Astrocyte of the cerebellum (primary cell): ENCODE measurements around the gene HOXB5.
A peak's percentile ranks its signal among the peaks of the same experiment; 100 is the strongest.

ENCODE experiments used
- DNase-seq: peaks from one replicate; pipeline ENCODE4 v3.0.0-alpha.2; 2011; ENCODE audit warnings: low read depth
- H3K4me3 ChIP-seq: 2 replicates; pipeline ENCODE4 v1.5.1; 2011; ENCODE audit warnings: mild to moderate bottlenecking, low read depth, low read length, moderate library complexity
- CTCF ChIP-seq: IDR thresholded peaks from 2 replicates; pipeline ENCODE4 v1.5.1; 2012; ENCODE audit warnings: low read length, low read depth, moderate library complexity, mild to moderate bottlenecking; ENCODE audit errors: missing control alignments
- in situ Hi-C: cut with HindIII; loops from 2 replicates; pipeline ENCODE4 v1.10.0; 2017; ENCODE audit warnings: low sequenced_read_pairs

The HOXB5 gene

GRCh38 chr17:48616717-48617470, 23.3 kb upstream of the HOXB5 start:
- TF ChIP-seq CTCF = no peak
- in situ Hi-C loops = no loop called here
- no peak for DNase-seq
- H3K4me3 ChIP-seq = no peak overlapping the region

- DNase-seq = no peak
- in situ Hi-C loops = no loop called here
- no peak for TF ChIP-seq CTCF
- H3K4me3 ChIP-seq = no peak overlapping the region
These were observed 22.6 kb upstream of the HOXB5 start for GRCh38 chr17:48615963-48616716.

- no peak for TF ChIP-seq CTCF
- DNase-seq = no peak
- in situ Hi-C loops = no loop called here
- H3K4me3 ChIP-seq = no peak within 1 kb of the TSS
These were observed 21.7 kb upstream of the HOXB5 start, which contains the start of gene HOXB8 for GRCh38 chr17:48615047-48615962. Gene HOXB8, minus strand, starts transcription at chr17:48615292. Its CDS starts 588 bp downstream, at chr17:48614704.

GRCh38 chr17:48613862-48614694, 20.5 kb upstream of the HOXB5 start:
- in situ Hi-C loops = no loop called here
- no peak for TF ChIP-seq CTCF
- no peak overlapping the region for H3K4me3 ChIP-seq
- no peak for DNase-seq

- peak; percentile 28 for TF ChIP-seq CTCF
- no peak overlapping the region for H3K4me3 ChIP-seq
- DNase-seq = no peak
- in situ Hi-C loops = no loop called here
These were observed 19.5 kb upstream of the HOXB5 start for GRCh38 chr17:48612854-48613691.
